Measurements from ENCODE around the gene ATP2B3.

DNA sequence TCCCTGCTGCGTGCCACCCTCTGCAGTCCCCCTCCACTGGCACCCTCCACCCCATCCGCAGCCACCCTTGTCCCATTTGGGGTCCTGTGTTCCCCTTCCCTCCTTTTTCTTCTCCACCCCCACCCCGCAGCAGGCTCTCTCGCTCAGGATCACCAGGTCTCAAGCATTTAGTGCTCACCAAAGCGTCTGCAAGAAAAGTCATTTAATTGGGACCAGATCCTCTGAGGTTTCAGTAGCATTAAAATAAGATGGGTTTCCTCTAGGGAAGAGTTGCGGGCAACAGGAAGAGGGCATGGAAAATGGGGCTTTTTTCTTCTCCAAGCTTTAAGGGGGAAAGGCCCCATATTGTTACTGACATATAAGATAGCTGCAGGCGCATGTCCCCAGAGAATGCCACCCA lies 42.2 kb upstream of the ATP2B3 start:
- TF ChIP-seq, protein P1, sequence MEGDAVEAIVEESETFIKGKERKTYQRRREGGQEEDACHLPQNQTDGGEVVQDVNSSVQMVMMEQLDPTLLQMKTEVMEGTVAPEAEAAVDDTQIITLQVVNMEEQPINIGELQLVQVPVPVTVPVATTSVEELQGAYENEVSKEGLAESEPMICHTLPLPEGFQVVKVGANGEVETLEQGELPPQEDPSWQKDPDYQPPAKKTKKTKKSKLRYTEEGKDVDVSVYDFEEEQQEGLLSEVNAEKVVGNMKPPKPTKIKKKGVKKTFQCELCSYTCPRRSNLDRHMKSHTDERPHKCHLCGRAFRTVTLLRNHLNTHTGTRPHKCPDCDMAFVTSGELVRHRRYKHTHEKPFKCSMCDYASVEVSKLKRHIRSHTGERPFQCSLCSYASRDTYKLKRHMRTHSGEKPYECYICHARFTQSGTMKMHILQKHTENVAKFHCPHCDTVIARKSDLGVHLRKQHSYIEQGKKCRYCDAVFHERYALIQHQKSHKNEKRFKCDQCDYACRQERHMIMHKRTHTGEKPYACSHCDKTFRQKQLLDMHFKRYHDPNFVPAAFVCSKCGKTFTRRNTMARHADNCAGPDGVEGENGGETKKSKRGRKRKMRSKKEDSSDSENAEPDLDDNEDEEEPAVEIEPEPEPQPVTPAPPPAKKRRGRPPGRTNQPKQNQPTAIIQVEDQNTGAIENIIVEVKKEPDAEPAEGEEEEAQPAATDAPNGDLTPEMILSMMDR (conservative IDR thresholded peaks at IDR 0.05; ENCODE audit: low read depth in 2 of 2): no peak
- TF ChIP-seq, protein P2, sequence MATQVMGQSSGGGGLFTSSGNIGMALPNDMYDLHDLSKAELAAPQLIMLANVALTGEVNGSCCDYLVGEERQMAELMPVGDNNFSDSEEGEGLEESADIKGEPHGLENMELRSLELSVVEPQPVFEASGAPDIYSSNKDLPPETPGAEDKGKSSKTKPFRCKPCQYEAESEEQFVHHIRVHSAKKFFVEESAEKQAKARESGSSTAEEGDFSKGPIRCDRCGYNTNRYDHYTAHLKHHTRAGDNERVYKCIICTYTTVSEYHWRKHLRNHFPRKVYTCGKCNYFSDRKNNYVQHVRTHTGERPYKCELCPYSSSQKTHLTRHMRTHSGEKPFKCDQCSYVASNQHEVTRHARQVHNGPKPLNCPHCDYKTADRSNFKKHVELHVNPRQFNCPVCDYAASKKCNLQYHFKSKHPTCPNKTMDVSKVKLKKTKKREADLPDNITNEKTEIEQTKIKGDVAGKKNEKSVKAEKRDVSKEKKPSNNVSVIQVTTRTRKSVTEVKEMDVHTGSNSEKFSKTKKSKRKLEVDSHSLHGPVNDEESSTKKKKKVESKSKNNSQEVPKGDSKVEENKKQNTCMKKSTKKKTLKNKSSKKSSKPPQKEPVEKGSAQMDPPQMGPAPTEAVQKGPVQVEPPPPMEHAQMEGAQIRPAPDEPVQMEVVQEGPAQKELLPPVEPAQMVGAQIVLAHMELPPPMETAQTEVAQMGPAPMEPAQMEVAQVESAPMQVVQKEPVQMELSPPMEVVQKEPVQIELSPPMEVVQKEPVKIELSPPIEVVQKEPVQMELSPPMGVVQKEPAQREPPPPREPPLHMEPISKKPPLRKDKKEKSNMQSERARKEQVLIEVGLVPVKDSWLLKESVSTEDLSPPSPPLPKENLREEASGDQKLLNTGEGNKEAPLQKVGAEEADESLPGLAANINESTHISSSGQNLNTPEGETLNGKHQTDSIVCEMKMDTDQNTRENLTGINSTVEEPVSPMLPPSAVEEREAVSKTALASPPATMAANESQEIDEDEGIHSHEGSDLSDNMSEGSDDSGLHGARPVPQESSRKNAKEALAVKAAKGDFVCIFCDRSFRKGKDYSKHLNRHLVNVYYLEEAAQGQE (IDR thresholded peaks at IDR 0.05; ENCODE audit: unreplicated experiment): no peak
- TF ChIP-seq POLR2AphosphoS5 (IDR thresholded peaks at IDR 0.05; ENCODE audit: low read depth) (no peak), EZH2 (IDR thresholded peaks at IDR 0.05; ENCODE audit: low read depth, unreplicated experiment) (no peak), NANOG (IDR thresholded peaks at IDR 0.05; ENCODE audit: borderline replicate concordance) (no peak), CREB1 (CRISPR knock-in tag; IDR thresholded peaks at IDR 0.05; ENCODE audit: low read depth) (no peak), EZH2phosphoT487 (IDR thresholded peaks at IDR 0.05; ENCODE audit: unreplicated experiment) (no peak), JUNB (IDR thresholded peaks at IDR 0.05; ENCODE audit: unreplicated experiment) (no peak), ZNF114 (CRISPR knock-in tag; IDR thresholded peaks at IDR 0.05) (no peak), STAT1 (IDR thresholded peaks at IDR 0.05; ENCODE audit: unreplicated experiment) (no peak), ZNF331 (CRISPR knock-in tag; IDR thresholded peaks at IDR 0.05; ENCODE audit: low read depth) (no peak)
- TF ChIP-seq, protein P3, sequence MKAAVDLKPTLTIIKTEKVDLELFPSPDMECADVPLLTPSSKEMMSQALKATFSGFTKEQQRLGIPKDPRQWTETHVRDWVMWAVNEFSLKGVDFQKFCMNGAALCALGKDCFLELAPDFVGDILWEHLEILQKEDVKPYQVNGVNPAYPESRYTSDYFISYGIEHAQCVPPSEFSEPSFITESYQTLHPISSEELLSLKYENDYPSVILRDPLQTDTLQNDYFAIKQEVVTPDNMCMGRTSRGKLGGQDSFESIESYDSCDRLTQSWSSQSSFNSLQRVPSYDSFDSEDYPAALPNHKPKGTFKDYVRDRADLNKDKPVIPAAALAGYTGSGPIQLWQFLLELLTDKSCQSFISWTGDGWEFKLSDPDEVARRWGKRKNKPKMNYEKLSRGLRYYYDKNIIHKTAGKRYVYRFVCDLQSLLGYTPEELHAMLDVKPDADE (IDR thresholded peaks at IDR 0.05): no peak
- TF ChIP-seq, protein P4, sequence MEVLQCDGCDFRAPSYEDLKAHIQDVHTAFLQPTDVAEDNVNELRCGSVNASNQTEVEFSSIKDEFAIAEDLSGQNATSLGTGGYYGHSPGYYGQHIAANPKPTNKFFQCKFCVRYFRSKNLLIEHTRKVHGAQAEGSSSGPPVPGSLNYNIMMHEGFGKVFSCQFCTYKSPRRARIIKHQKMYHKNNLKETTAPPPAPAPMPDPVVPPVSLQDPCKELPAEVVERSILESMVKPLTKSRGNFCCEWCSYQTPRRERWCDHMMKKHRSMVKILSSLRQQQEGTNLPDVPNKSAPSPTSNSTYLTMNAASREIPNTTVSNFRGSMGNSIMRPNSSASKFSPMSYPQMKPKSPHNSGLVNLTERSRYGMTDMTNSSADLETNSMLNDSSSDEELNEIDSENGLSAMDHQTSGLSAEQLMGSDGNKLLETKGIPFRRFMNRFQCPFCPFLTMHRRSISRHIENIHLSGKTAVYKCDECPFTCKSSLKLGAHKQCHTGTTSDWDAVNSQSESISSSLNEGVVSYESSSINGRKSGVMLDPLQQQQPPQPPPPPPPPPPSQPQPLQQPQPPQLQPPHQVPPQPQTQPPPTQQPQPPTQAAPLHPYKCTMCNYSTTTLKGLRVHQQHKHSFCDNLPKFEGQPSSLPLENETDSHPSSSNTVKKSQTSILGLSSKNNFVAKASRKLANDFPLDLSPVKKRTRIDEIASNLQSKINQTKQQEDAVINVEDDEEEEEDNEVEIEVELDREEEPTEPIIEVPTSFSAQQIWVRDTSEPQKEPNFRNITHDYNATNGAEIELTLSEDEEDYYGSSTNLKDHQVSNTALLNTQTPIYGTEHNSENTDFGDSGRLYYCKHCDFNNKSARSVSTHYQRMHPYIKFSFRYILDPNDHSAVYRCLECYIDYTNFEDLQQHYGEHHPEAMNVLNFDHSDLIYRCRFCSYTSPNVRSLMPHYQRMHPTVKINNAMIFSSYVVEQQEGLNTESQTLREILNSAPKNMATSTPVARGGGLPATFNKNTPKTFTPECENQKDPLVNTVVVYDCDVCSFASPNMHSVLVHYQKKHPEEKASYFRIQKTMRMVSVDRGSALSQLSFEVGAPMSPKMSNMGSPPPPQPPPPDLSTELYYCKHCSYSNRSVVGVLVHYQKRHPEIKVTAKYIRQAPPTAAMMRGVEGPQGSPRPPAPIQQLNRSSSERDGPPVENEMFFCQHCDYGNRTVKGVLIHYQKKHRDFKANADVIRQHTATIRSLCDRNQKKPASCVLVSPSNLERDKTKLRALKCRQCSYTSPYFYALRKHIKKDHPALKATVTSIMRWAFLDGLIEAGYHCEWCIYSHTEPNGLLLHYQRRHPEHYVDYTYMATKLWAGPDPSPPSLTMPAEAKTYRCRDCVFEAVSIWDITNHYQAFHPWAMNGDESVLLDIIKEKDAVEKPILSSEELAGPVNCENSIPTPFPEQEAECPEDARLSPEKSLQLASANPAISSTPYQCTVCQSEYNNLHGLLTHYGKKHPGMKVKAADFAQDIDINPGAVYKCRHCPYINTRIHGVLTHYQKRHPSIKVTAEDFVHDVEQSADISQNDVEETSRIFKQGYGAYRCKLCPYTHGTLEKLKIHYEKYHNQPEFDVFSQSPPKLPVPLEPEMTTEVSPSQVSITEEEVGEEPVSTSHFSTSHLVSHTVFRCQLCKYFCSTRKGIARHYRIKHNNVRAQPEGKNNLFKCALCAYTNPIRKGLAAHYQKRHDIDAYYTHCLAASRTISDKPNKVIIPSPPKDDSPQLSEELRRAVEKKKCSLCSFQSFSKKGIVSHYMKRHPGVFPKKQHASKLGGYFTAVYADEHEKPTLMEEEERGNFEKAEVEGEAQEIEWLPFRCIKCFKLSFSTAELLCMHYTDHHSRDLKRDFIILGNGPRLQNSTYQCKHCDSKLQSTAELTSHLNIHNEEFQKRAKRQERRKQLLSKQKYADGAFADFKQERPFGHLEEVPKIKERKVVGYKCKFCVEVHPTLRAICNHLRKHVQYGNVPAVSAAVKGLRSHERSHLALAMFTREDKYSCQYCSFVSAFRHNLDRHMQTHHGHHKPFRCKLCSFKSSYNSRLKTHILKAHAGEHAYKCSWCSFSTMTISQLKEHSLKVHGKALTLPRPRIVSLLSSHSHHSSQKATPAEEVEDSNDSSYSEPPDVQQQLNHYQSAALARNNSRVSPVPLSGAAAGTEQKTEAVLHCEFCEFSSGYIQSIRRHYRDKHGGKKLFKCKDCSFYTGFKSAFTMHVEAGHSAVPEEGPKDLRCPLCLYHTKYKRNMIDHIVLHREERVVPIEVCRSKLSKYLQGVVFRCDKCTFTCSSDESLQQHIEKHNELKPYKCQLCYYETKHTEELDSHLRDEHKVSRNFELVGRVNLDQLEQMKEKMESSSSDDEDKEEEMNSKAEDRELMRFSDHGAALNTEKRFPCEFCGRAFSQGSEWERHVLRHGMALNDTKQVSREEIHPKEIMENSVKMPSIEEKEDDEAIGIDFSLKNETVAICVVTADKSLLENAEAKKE (CRISPR knock-in tag; IDR thresholded peaks at IDR 0.05): no peak

Measured in GM23338 (cell line).